ENCODE measurements around the gene FNTB. TPM values are rescaled to one million over a fixed set of nuclear protein-coding genes. Genes with fewer than 3 reads are reported as not detected.

The FNTB gene
- total RNA-seq, 1 experiment from 2014 or later: 5.1 TPM

GRCh38 chr14:64997108-64997794 is 10.6 kb downstream of the FNTB start:
- H3K27me3 ChIP-seq: no peaks in the 10 kb centered on the region
- no peak overlapping the region for H3K4me3 ChIP-seq
- no peaks in the 10 kb centered on the region for H3K36me3 ChIP-seq
- no peaks in the 10 kb centered on the region for H3K9me3 ChIP-seq
- no peak for DNase-seq

- Histone ChIP-seq H3K27me3 (no peaks in the 10 kb centered on the region), H3K9me3 (no peaks in the 10 kb centered on the region), H3K36me3 (no peaks in the 10 kb centered on the region), H3K4me3 (no peak overlapping the region)
- DNase-seq: no peak
Observed at GRCh38 chr14:64998455-64998931, 11.8 kb downstream of the FNTB start.

- no peaks in the 10 kb centered on the region for H3K9me3 ChIP-seq
- H3K4me3 ChIP-seq: no peak overlapping the region
- H3K36me3 ChIP-seq: no peaks in the 10 kb centered on the region
- no peak for DNase-seq
- H3K27me3 ChIP-seq: no peaks in the 10 kb centered on the region
Observed at GRCh38 chr14:65000898-65001591, 14.3 kb downstream of the FNTB start.

GRCh38 chr14:65001723-65002122 is 15.0 kb downstream of the FNTB start:
- H3K36me3 ChIP-seq: no peaks in the 10 kb centered on the region
- DNase-seq: no peak
- H3K4me3 ChIP-seq: no peak overlapping the region
- H3K27me3 ChIP-seq: no peaks in the 10 kb centered on the region
- no peaks in the 10 kb centered on the region for H3K9me3 ChIP-seq

GRCh38 chr14:65002586-65003210 is 16.0 kb downstream of the FNTB start:
- no peak overlapping the region for H3K4me3 ChIP-seq
- no peaks in the 10 kb centered on the region for H3K36me3 ChIP-seq
- DNase-seq: no peak
- no peaks in the 10 kb centered on the region for H3K27me3 ChIP-seq
- no peaks in the 10 kb centered on the region for H3K9me3 ChIP-seq

GRCh38 chr14:65003394-65003793 is 16.7 kb downstream of the FNTB start:
- Histone ChIP-seq H3K27me3 (no peaks in the 10 kb centered on the region), H3K4me3 (no peak overlapping the region), H3K36me3 (no peaks in the 10 kb centered on the region), H3K9me3 (no peaks in the 10 kb centered on the region)
- DNase-seq: no peak

- Histone ChIP-seq H3K4me3 (no peak overlapping the region), H3K36me3 (no peaks in the 10 kb centered on the region), H3K27me3 (no peaks in the 10 kb centered on the region), H3K9me3 (no peaks in the 10 kb centered on the region)
- no peak for DNase-seq
Observed at GRCh38 chr14:65006261-65006721, 19.6 kb downstream of the FNTB start.

- Histone ChIP-seq H3K4me3 (no peak overlapping the region), H3K36me3 (no peaks in the 10 kb centered on the region), H3K9me3 (no peaks in the 10 kb centered on the region), H3K27me3 (no peaks in the 10 kb centered on the region)
- no peak for DNase-seq
Observed at GRCh38 chr14:65007202-65007601, 20.5 kb downstream of the FNTB start.

GRCh38 chr14:65010211-65010931 is 23.7 kb downstream of the FNTB start:
- no peak for DNase-seq
- no peaks in the 10 kb centered on the region for H3K9me3 ChIP-seq
- no peaks in the 10 kb centered on the region for H3K36me3 ChIP-seq
- H3K4me3 ChIP-seq: no peak overlapping the region
- H3K27me3 ChIP-seq: no peaks in the 10 kb centered on the region

GRCh38 chr14:65011538-65011937 is 24.8 kb downstream of the FNTB start:
- Histone ChIP-seq H3K9me3 (no peaks in the 10 kb centered on the region), H3K27me3 (no peaks in the 10 kb centered on the region), H3K4me3 (no peak overlapping the region), H3K36me3 (no peaks in the 10 kb centered on the region)
- DNase-seq: no peak

GRCh38 chr14:65012353-65012752 is 25.7 kb downstream of the FNTB start:
- no peak for DNase-seq
- H3K9me3 ChIP-seq: no peaks in the 10 kb centered on the region
- no peak overlapping the region for H3K4me3 ChIP-seq
- no peaks in the 10 kb centered on the region for H3K36me3 ChIP-seq
- no peaks in the 10 kb centered on the region for H3K27me3 ChIP-seq

- Histone ChIP-seq H3K9me3 (no peaks in the 10 kb centered on the region), H3K4me3 (no peak overlapping the region), H3K27me3 (no peaks in the 10 kb centered on the region), H3K36me3 (no peaks in the 10 kb centered on the region)
- no peak for DNase-seq
Observed at GRCh38 chr14:65015391-65015790, 28.7 kb downstream of the FNTB start.

GRCh38 chr14:65016471-65016870 is 29.8 kb downstream of the FNTB start:
- no peak for DNase-seq
- H3K36me3 ChIP-seq: no peaks in the 10 kb centered on the region
- no peaks in the 10 kb centered on the region for H3K9me3 ChIP-seq
- no peaks in the 10 kb centered on the region for H3K27me3 ChIP-seq
- H3K4me3 ChIP-seq: no peak overlapping the region

GRCh38 chr14:65019944-65020566 is 33.4 kb downstream of the FNTB start:
- Histone ChIP-seq H3K36me3 (no peaks in the 10 kb centered on the region), H3K9me3 (no peaks in the 10 kb centered on the region), H3K4me3 (no peak overlapping the region), H3K27me3 (no peaks in the 10 kb centered on the region)
- DNase-seq: no peak

GRCh38 chr14:65024957-65025356 is 38.3 kb downstream of the FNTB start:
- no peaks in the 10 kb centered on the region for H3K36me3 ChIP-seq

GRCh38 chr14:65025818-65026217 is 39.1 kb downstream of the FNTB start:
- no peak for DNase-seq
- no peaks in the 10 kb centered on the region for H3K9me3 ChIP-seq
- no peak overlapping the region for H3K4me3 ChIP-seq
- no peaks in the 10 kb centered on the region for H3K27me3 ChIP-seq
- H3K36me3 ChIP-seq: no peaks in the 10 kb centered on the region

More at GRCh38 chr14:65024957-65025356, 38.3 kb downstream of the FNTB start:
- no peak for DNase-seq
- Histone ChIP-seq H3K9me3 (no peaks in the 10 kb centered on the region), H3K27me3 (no peaks in the 10 kb centered on the region), H3K4me3 (no peak overlapping the region)

All from MG63 (cell line).